ENCODE measurements around the gene GTPBP2.

Gene GTPBP2

GRCh38 chr6:43575772-43576551 lies 53.1 kb downstream of the GTPBP2 start, which contains the start of the genes POLH and XPO5:
POLH (plus strand) TSS chr6:43576185; CDS start chr6:43582320, 6,135 bp downstream.
XPO5 (minus strand) TSS chr6:43576038; CDS start chr6:43575864, 174 bp downstream.
- DNase-seq (ENCODE audit: low spot score), result peak; percentile 99

GRCh38 chr6:43575105-43575771 lies 53.8 kb downstream of the GTPBP2 start:
- DNase-seq (ENCODE audit: low spot score), result peak; percentile 74

GRCh38 chr6:43572015-43572414 lies 57.0 kb downstream of the GTPBP2 start:
- no peak for DNase-seq (ENCODE audit: low spot score)

GRCh38 chr6:43570876-43571441 lies 58.1 kb downstream of the GTPBP2 start:
- no peak for DNase-seq (ENCODE audit: low spot score)
